ENCODE data around the gene S100A1. TPM values are rescaled to one million over a fixed set of nuclear protein-coding genes. Genes with fewer than 3 reads are reported as not detected.

The S100A1 gene
- total and polyA plus RNA-seq, 2 experiments from 2014 or later, result 7.6 TPM; not detected in 1

DNA sequence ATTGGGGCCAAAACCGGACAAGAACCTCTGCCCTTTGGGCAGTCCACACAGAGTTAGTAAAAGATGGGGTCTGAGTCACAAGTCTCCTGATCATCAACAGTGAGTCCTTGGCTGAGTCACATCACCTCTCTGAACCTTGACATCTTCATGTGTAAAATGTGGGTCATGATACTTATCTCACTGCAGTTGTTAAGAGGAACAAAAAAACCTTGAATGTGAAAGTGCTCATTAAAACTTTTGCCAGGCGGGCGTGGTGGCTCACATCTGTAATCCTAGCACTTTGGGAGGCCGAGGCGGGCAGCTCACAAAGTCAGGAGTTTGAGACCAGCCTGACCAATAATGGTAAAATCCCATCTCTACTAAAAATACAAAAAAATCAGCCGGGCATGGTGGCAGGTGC, 31.0 kb upstream of the S100A1 start:
- DNase-seq (ENCODE audit: low read depth in 1 of 2, low spot score in 1 of 2), result no peak
- H3K27ac ChIP-seq, result no peak overlapping the region
- TF ChIP-seq, protein P1, sequence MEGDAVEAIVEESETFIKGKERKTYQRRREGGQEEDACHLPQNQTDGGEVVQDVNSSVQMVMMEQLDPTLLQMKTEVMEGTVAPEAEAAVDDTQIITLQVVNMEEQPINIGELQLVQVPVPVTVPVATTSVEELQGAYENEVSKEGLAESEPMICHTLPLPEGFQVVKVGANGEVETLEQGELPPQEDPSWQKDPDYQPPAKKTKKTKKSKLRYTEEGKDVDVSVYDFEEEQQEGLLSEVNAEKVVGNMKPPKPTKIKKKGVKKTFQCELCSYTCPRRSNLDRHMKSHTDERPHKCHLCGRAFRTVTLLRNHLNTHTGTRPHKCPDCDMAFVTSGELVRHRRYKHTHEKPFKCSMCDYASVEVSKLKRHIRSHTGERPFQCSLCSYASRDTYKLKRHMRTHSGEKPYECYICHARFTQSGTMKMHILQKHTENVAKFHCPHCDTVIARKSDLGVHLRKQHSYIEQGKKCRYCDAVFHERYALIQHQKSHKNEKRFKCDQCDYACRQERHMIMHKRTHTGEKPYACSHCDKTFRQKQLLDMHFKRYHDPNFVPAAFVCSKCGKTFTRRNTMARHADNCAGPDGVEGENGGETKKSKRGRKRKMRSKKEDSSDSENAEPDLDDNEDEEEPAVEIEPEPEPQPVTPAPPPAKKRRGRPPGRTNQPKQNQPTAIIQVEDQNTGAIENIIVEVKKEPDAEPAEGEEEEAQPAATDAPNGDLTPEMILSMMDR (IDR thresholded peaks at IDR 0.05; ENCODE audit: low read depth, low read length), result no peak
- H3K4me3 ChIP-seq, result no peak overlapping the region
- H3K4me1 ChIP-seq (ENCODE audit: low read depth), result no peaks in the 10 kb centered on the region
- H3K9me3 ChIP-seq (ENCODE audit: low read depth), result no peaks in the 10 kb centered on the region
- no peaks in the 10 kb centered on the region for H3K27me3 ChIP-seq
- H3K36me3 ChIP-seq, result no peaks in the 10 kb centered on the region

DNA sequence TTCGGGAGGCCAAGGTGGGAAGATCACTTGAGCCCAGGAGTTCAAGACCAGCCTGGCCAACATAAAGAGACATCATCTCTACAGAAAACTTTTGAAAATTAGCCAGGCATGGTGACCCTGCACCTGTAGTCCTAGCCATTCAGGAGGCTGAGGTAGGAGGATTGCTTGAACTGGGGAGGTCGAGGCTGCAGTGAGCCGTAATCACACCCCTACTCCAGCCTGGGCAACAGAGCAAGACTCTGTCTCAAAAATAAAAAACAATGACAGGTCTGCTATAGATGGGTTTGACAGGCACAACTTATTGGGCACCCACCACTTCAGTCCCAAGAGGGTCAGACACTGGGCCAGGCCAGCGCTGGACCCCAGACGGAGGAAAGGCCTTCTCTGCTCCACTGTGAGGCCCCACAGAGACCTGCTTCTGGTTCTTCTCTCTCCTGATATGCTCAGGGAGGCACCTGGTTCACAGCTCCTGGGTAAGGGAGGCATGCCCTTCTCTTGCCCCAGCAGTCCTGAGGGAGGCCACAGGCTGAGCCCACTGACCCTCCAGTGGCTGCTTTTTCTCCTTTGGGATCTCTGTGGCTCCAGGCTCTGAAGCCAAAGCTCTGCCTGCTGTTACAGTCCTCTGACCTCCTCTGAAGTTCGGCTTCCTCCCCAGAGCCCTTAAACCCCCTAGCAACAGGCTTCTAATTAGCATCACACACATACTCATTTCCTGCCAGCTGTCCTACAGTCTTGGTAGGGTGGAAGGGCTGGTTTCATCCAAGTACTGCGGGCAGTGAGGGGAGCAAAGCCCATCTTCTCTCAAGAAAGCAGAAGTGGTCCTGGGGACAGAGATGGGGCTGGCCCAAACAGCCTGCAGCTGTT, 29.7 kb upstream of the S100A1 start:
- TF ChIP-seq, protein P1 (IDR thresholded peaks at IDR 0.05; ENCODE audit: low read depth, low read length), result no peak
- peak in 1 of 2 donors; percentile 75 for DNase-seq (ENCODE audit: low read depth in 1 of 2, low spot score in 1 of 2)
- no peaks in the 10 kb centered on the region for H3K27me3 ChIP-seq

DNA sequence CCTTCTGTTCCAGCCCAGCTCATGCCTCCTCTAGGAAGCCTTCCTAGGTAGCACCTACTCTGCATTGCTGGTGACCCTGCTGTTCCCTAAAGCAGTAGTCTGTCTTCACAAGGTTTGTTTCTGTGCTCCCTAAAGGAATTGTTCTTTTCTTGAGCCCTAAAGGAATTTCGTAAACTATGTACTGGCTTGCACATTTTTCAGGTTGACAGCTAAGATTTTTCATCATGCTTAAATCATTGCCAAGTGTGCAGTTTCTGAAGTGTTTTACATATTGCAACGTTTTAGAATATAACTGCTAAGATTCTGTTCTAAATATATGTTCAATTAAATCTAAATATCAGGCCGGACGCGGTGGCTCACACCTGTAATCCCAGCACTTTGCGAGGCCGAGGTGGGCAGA, 28.4 kb upstream of the S100A1 start:
- no peaks in the 10 kb centered on the region for H3K36me3 ChIP-seq
- TF ChIP-seq, protein P1 (IDR thresholded peaks at IDR 0.05; ENCODE audit: low read depth, low read length), result no peak
- no peaks in the 10 kb centered on the region for H3K4me1 ChIP-seq (ENCODE audit: low read depth)
- no peaks in the 10 kb centered on the region for H3K9me3 ChIP-seq (ENCODE audit: low read depth)
- no peaks in the 10 kb centered on the region for H3K27me3 ChIP-seq
- no peak overlapping the region for H3K4me3 ChIP-seq
- no peak overlapping the region for H3K27ac ChIP-seq
- no peak for DNase-seq (ENCODE audit: low read depth in 1 of 2, low spot score in 1 of 2)

More for the DNA sequence above, 29.7 kb upstream of the S100A1 start:
- Histone ChIP-seq H3K36me3 (no peaks in the 10 kb centered on the region), H3K4me3 (no peak overlapping the region), H3K9me3 (ENCODE audit: low read depth) (no peaks in the 10 kb centered on the region), H3K27ac (no peak overlapping the region), H3K4me1 (ENCODE audit: low read depth) (no peaks in the 10 kb centered on the region)

DNA sequence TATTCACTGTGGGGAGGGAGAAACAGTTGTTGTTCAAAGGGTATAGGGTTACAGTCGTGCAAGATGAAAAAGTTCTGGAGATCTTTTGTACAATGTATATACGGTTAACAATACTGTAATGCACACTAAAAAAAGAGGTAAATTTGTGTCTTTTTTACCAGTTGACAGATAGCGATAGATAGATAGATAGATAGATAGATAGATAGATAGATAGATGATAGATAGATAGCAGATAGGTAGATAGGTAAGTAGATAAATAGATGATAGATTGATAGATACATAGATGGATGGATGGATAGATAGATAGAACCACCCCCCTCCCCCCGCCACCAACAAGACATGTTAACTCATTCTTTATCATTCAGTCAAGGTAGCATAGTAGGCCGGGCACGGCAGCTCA, 25.5 kb upstream of the S100A1 start:
- no peaks in the 10 kb centered on the region for H3K27me3 ChIP-seq
- no peak overlapping the region for H3K27ac ChIP-seq
- no peak overlapping the region for H3K4me3 ChIP-seq
- no peaks in the 10 kb centered on the region for H3K4me1 ChIP-seq (ENCODE audit: low read depth)
- H3K36me3 ChIP-seq, result no peaks in the 10 kb centered on the region
- no peak for DNase-seq (ENCODE audit: low read depth in 1 of 2, low spot score in 1 of 2)
- H3K9me3 ChIP-seq (ENCODE audit: low read depth), result no peaks in the 10 kb centered on the region
- TF ChIP-seq, protein P1 (IDR thresholded peaks at IDR 0.05; ENCODE audit: low read depth, low read length), result no peak

DNA sequence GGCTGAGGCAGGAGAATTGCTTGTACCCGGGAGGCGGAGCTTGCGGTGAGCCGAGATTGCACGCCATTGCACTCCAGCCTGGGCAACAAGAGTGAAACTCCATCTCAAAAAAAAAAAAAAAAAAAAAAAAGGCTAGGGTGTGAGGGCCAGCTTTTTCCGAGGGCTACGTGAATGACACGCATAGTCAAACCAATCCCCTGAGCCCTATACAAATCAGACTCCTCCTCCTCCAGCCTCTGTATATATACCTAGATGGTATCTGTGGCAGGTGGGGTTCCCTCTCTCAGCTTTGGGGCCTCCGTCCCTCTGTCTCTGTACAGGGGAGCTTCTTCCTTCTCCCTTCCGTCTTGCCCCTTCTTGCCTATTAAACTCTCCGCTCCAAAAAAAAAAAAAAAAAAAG, 22.0 kb upstream of the S100A1 start:
- DNase-seq (ENCODE audit: low read depth in 1 of 2, low spot score in 1 of 2), result no peak
- peaks cover 20% of the 10 kb centered on the region for H3K4me1 ChIP-seq (ENCODE audit: low read depth)
- H3K36me3 ChIP-seq, result no peaks in the 10 kb centered on the region
- TF ChIP-seq, protein P1 (IDR thresholded peaks at IDR 0.05; ENCODE audit: low read depth, low read length), result no peak
- H3K27me3 ChIP-seq, result no peaks in the 10 kb centered on the region
- no peak overlapping the region for H3K4me3 ChIP-seq
- H3K9me3 ChIP-seq (ENCODE audit: low read depth), result no peaks in the 10 kb centered on the region
- H3K27ac ChIP-seq, result no peak overlapping the region

Data from cardiac muscle cell (in vitro differentiated cells and primary cell).